ENCODE measurements around the gene CDKAL1. TPM values are rescaled to one million over a fixed set of nuclear protein-coding genes. Genes with fewer than 3 reads are reported as not detected.

Gene CDKAL1
- total RNA-seq, 2 experiments from 2014 or later = 21.2 to 23.0 TPM

DNA sequence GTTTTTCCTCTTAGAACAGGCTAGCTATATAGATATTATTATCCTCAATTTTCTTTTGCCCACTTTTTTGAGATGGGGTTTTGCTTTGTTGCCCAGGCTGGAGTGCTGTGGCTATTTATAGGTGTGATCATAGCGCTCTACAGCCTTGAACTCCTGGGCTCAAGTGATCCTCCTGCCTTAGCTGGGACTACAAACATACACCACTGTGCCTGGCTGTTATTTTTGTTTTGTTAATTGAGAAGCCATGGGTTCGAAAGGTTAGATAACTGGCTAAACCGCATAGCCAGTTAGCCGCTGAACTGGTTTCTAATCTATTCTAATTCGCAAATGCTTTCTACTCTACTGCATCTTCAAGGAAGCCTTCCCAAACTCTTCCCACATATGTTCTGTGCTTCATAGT lies 425.8 kb downstream of the CDKAL1 start:
- H3K36me3 Mint-ChIP-seq (ENCODE audit: low read depth) = peaks cover 18% of the 10 kb centered on the region
- ChIA-PET POLR2A (no interaction called here), CTCF (no interaction called here)
- no peaks in the 10 kb centered on the region for H3K9me3 Mint-ChIP-seq
- no peaks in the 10 kb centered on the region for H3K27me3 Mint-ChIP-seq
- no peak for DNase-seq
- H3K4me3 Mint-ChIP-seq = no peak overlapping the region
- H3K4me1 Mint-ChIP-seq = no peaks in the 10 kb centered on the region
- no peak overlapping the region for H3K27ac Mint-ChIP-seq

GRCh38 chr6:20965276-20965675 lies 431.0 kb downstream of the CDKAL1 start:
- ChIA-PET POLR2A (no interaction called here), CTCF (no interaction called here)
- Mint-ChIP-seq H3K27ac (no peak overlapping the region), H3K36me3 (ENCODE audit: low read depth) (peaks cover 11% of the 10 kb centered on the region), H3K4me3 (no peak overlapping the region), H3K9me3 (peaks cover 6% of the 10 kb centered on the region), H3K27me3 (no peaks in the 10 kb centered on the region), H3K4me1 (no peaks in the 10 kb centered on the region)
- no peak for DNase-seq

- Mint-ChIP-seq H3K36me3 (ENCODE audit: low read depth) (peaks cover 11% of the 10 kb centered on the region), H3K4me3 (no peak overlapping the region), H3K27ac (no peak overlapping the region), H3K27me3 (no peaks in the 10 kb centered on the region), H3K9me3 (peaks cover 6% of the 10 kb centered on the region), H3K4me1 (no peaks in the 10 kb centered on the region)
- no peak for DNase-seq
- ChIA-PET CTCF (no interaction called here), POLR2A (no interaction called here)
Measured at GRCh38 chr6:20965915-20966314, 431.7 kb downstream of the CDKAL1 start.

GRCh38 chr6:20969551-20969950 lies 435.3 kb downstream of the CDKAL1 start:
- ChIA-PET CTCF (no interaction called here), POLR2A (no interaction called here)
- Mint-ChIP-seq H3K4me3 (no peak overlapping the region), H3K36me3 (ENCODE audit: low read depth) (peaks cover 11% of the 10 kb centered on the region), H3K4me1 (no peaks in the 10 kb centered on the region), H3K9me3 (peaks cover 6% of the 10 kb centered on the region), H3K27ac (no peak overlapping the region), H3K27me3 (no peaks in the 10 kb centered on the region)
- DNase-seq = no peak

- Mint-ChIP-seq H3K4me1 (peaks cover 9% of the 10 kb centered on the region), H3K27me3 (no peaks in the 10 kb centered on the region), H3K9me3 (peaks cover 4% of the 10 kb centered on the region), H3K27ac (no peak overlapping the region), H3K4me3 (no peak overlapping the region), H3K36me3 (ENCODE audit: low read depth) (no peaks in the 10 kb centered on the region)
- no peak for DNase-seq
- ChIA-PET CTCF (no interaction called here), POLR2A (no interaction called here)
Measured at GRCh38 chr6:20976391-20976918, 442.2 kb downstream of the CDKAL1 start.

GRCh38 chr6:20978151-20978614 lies 443.9 kb downstream of the CDKAL1 start:
- CTCF ChIA-PET = no interaction called here
- DNase-seq = no peak
- H3K27me3 Mint-ChIP-seq = no peaks in the 10 kb centered on the region
- peaks cover 4% of the 10 kb centered on the region for H3K9me3 Mint-ChIP-seq
- H3K4me1 Mint-ChIP-seq = peaks cover 9% of the 10 kb centered on the region
- no peaks in the 10 kb centered on the region for H3K36me3 Mint-ChIP-seq (ENCODE audit: low read depth)
- H3K27ac Mint-ChIP-seq = no peak overlapping the region
- H3K4me3 Mint-ChIP-seq = no peak overlapping the region
- POLR2A ChIA-PET = no interaction called here

GRCh38 chr6:20979076-20979475 lies 444.8 kb downstream of the CDKAL1 start:
- H3K4me1 Mint-ChIP-seq = peaks cover 9% of the 10 kb centered on the region
- H3K4me3 Mint-ChIP-seq = no peak overlapping the region
- DNase-seq = no peak
- H3K9me3 Mint-ChIP-seq = peaks cover 6% of the 10 kb centered on the region
- H3K36me3 Mint-ChIP-seq (ENCODE audit: low read depth) = peaks cover 5% of the 10 kb centered on the region
- CTCF ChIA-PET = no interaction called here
- POLR2A ChIA-PET = no interaction called here
- H3K27ac Mint-ChIP-seq = no peak overlapping the region
- no peaks in the 10 kb centered on the region for H3K27me3 Mint-ChIP-seq

GRCh38 chr6:20983961-20984360 lies 449.7 kb downstream of the CDKAL1 start:
- peaks cover 5% of the 10 kb centered on the region for H3K36me3 Mint-ChIP-seq (ENCODE audit: low read depth)
- no peak overlapping the region for H3K27ac Mint-ChIP-seq
- H3K4me3 Mint-ChIP-seq = no peak overlapping the region
- ChIA-PET POLR2A (no interaction called here), CTCF (no interaction called here)
- no peaks in the 10 kb centered on the region for H3K4me1 Mint-ChIP-seq
- H3K9me3 Mint-ChIP-seq = peaks cover 9% of the 10 kb centered on the region
- no peaks in the 10 kb centered on the region for H3K27me3 Mint-ChIP-seq
- no peak for DNase-seq

DNA sequence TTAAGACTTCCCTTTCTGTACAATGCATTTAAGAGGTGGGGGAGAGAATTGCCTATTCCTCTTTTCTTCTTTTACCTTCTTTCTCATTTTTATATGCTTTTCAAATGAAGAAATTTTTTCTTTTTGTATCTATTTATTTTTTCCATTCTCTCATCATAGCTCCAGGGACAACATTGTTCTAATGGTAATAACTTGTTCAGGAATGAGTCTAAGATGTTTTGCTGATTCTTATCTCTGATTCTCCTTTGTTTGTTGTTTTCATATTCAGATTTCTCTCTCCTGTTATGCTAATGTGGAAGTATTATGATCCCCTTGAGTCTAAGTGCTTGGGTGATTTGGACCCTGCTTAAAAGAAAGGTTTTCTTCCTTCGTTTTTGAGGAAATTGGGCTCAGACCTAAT lies 451.6 kb downstream of the CDKAL1 start:
- peaks cover 8% of the 10 kb centered on the region for H3K9me3 Mint-ChIP-seq
- no peak overlapping the region for H3K27ac Mint-ChIP-seq
- ChIA-PET POLR2A (no interaction called here), CTCF (interaction anchor here (0.5 to 0.7 kb wide), 2 partner anchors 289 to 547 kb away, joined by 3 read pairs; no protein-coding TSS in a partner anchor)
- peaks cover 5% of the 10 kb centered on the region for H3K36me3 Mint-ChIP-seq (ENCODE audit: low read depth)
- no peaks in the 10 kb centered on the region for H3K4me1 Mint-ChIP-seq
- no peaks in the 10 kb centered on the region for H3K27me3 Mint-ChIP-seq
- no peak overlapping the region for H3K4me3 Mint-ChIP-seq
- DNase-seq = no peak

GRCh38 chr6:20991910-20992309 lies 457.7 kb downstream of the CDKAL1 start:
- Mint-ChIP-seq H3K4me3 (no peak overlapping the region), H3K36me3 (ENCODE audit: low read depth) (no peaks in the 10 kb centered on the region), H3K27me3 (no peaks in the 10 kb centered on the region), H3K9me3 (peaks cover 2% of the 10 kb centered on the region), H3K4me1 (no peaks in the 10 kb centered on the region), H3K27ac (no peak overlapping the region)
- CTCF ChIA-PET = no interaction called here
- no peak for DNase-seq
- POLR2A ChIA-PET = no interaction called here

DNA sequence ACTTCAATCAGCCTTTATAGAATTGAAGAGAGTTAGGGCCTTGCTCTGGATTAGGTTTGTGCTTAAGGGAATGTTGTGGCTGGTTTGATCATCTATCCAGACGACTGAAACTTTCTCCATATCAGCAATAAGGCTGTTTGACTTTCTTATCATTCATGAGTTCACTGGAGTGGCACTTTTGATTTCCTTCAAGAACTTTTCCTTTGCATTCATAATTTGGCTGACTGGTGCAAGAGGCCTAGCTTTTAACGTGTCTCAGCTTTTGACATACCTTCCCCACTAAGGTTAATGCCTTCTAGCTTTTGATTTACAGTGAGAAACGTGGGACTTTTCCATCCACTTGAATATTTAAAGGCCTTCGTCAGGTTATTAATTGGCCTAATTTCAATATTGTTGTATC lies 461.8 kb downstream of the CDKAL1 start:
- Mint-ChIP-seq H3K27ac (no peak overlapping the region), H3K36me3 (ENCODE audit: low read depth) (peaks cover 12% of the 10 kb centered on the region), H3K4me1 (no peaks in the 10 kb centered on the region), H3K27me3 (no peaks in the 10 kb centered on the region), H3K9me3 (peaks cover 2% of the 10 kb centered on the region), H3K4me3 (no peak overlapping the region)
- ChIA-PET POLR2A (no interaction called here), CTCF (no interaction called here)
- no peak for DNase-seq

DNA sequence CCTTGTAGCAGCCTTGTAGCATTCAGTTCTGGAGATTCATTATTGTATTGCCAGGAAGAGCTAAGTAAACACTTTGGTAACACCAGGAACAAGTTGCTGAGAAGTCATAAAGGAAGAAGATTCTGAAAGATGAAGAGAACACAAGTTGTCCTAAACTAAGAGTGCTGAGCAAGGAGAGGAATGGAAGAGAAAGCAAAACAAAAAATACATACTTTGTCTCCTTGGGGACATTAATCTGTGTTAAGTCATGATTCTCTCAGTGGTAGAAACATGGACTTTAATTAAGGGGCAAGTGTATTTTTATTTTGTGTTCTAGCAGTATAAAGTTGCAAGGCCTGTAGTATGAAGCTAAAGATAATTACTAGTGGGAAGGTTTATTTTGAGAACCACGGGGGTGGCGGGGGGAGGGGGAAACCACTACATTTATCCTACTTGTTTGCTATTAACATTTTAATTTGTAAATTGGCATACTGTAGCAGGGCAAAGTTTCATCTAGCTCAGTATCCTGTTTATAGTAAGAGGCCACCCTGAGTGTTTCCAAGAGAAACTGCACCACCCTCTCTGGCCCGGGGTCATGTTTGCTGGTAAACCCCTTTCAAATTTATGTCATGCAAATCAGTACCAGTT lies 463.0 kb downstream of the CDKAL1 start:
- POLR2A ChIA-PET = no interaction called here
- no peak overlapping the region for H3K4me3 Mint-ChIP-seq
- no peak for DNase-seq
- no peaks in the 10 kb centered on the region for H3K27me3 Mint-ChIP-seq
- peaks cover 22% of the 10 kb centered on the region for H3K36me3 Mint-ChIP-seq (ENCODE audit: low read depth)
- CTCF ChIA-PET = no interaction called here
- H3K4me1 Mint-ChIP-seq = no peaks in the 10 kb centered on the region
- peaks cover 2% of the 10 kb centered on the region for H3K9me3 Mint-ChIP-seq
- H3K27ac Mint-ChIP-seq = no peak overlapping the region

GRCh38 chr6:20997770-20998147 lies 463.5 kb downstream of the CDKAL1 start:
- ChIA-PET POLR2A (interaction anchor here (0.6 kb wide), 1 partner anchor 36 kb away, joined by 3 read pairs; no protein-coding TSS in a partner anchor), CTCF (no interaction called here)
- Mint-ChIP-seq H3K4me1 (no peaks in the 10 kb centered on the region), H3K27me3 (no peaks in the 10 kb centered on the region), H3K36me3 (ENCODE audit: low read depth) (peaks cover 23% of the 10 kb centered on the region), H3K27ac (no peak overlapping the region), H3K9me3 (peaks cover 2% of the 10 kb centered on the region), H3K4me3 (no peak overlapping the region)
- DNase-seq = no peak

GRCh38 chr6:20998748-20999448 lies 464.6 kb downstream of the CDKAL1 start:
- Mint-ChIP-seq H3K36me3 (ENCODE audit: low read depth) (peaks cover 28% of the 10 kb centered on the region), H3K9me3 (peaks cover 4% of the 10 kb centered on the region)
- POLR2A ChIA-PET = no interaction called here

More at GRCh38 chr6:20998748-20999448, 464.6 kb downstream of the CDKAL1 start:
- CTCF ChIA-PET = no interaction called here
- Mint-ChIP-seq H3K27ac (no peak overlapping the region), H3K4me3 (no peak overlapping the region), H3K4me1 (no peaks in the 10 kb centered on the region), H3K27me3 (no peaks in the 10 kb centered on the region)
- DNase-seq = no peak

All from activated CD4-positive, alpha-beta memory T cell treated with anti-CD3 and anti-CD28 coated beads, Interleukin-2, amount 10 ng/mL, durations not matched to agents 7 days and 5 days (primary cell).